Lower lobe of right lung (tissue), 2 donors: ENCODE data around the gene MYO1D. TPM values are rescaled to one million over a fixed set of nuclear protein-coding genes. Genes with fewer than 3 reads are reported as not detected.

Source experiments
- ATAC-seq, 2 donors: fragments of 200-7000 bp; cut with Tn5 transposase; one replicate each; pipeline ENCODE4 v1.9.1; 2020 to 2022; ENCODE audit warnings: mild to moderate bottlenecking in 2 of 2, moderate library complexity in 2 of 2
- DNase-seq: peaks from one replicate; pipeline ENCODE4 v3.0.0-alpha.2; 2020
- H3K27ac ChIP-seq: fragments of 200-600 bp; one replicate; pipeline ENCODE4 v1.8.0; 2022
- H3K27me3 ChIP-seq: fragments of 200-600 bp; one replicate; pipeline ENCODE4 v1.8.0; 2022; ENCODE audit warnings: low read depth
- H3K36me3 ChIP-seq: fragments of 200-600 bp; one replicate; pipeline ENCODE4 v1.8.0; 2022; ENCODE audit warnings: mild to moderate bottlenecking
- H3K4me1 ChIP-seq: fragments of 200-600 bp; one replicate; pipeline ENCODE4 v1.8.0; 2022
- H3K4me3 ChIP-seq: fragments of 200-600 bp; one replicate; pipeline ENCODE4 v1.8.0; 2022; ENCODE audit warnings: mild to moderate bottlenecking
- H3K9me3 ChIP-seq: fragments of 200-600 bp; one replicate; pipeline ENCODE4 v1.8.0; 2022
- CTCF ChIP-seq: fragments of 200-600 bp; IDR thresholded peaks from one replicate; pipeline ENCODE4 v1.8.0; 2022; ENCODE audit warnings: antibody characterized with exemption, mild to moderate bottlenecking
- intact Hi-C: fragments of 100-400 bp; cut with DNase I; formaldehyde crosslinking; loops from one replicate; pipeline ENCODE4 v1.11.0; 2022
- total RNA-seq: library from RNA; stranded (reverse); fragmentation: NEBNext Ultra II Directional; extraction: Animal tissue kit (Norgen Biotek cat#: 25700); gene quantifications from one replicate; pipeline ENCODE4 v1.2.1, GENCODE V29; 2021
- donor health status: DM: no; HTN: yes; CAD: no; lungs with severe emphysema.

MYO1D gene
- total RNA-seq, 1 donor from 2014 or later = 58.0 TPM

GRCh38 chr17:32701871-32702270, 175.1 kb downstream of the MYO1D start:
- ATAC-seq = no peak

GRCh38 chr17:32699247-32699646, 177.7 kb downstream of the MYO1D start:
- H3K4me1 ChIP-seq = no peaks in the 10 kb centered on the region
- DNase-seq = no peak
- H3K36me3 ChIP-seq = no peaks in the 10 kb centered on the region
- no peak for TF ChIP-seq CTCF
- H3K27ac ChIP-seq = no peak overlapping the region
- H3K27me3 ChIP-seq = no peaks in the 10 kb centered on the region
- H3K4me3 ChIP-seq = no peak overlapping the region
- intact Hi-C loops = no loop called here
- no peaks in the 10 kb centered on the region for H3K9me3 ChIP-seq
- no peak for ATAC-seq

More at GRCh38 chr17:32701871-32702270, 175.1 kb downstream of the MYO1D start:
- DNase-seq = no peak
- Histone ChIP-seq H3K4me1 (no peaks in the 10 kb centered on the region), H3K27me3 (no peaks in the 10 kb centered on the region), H3K9me3 (no peaks in the 10 kb centered on the region), H3K4me3 (no peak overlapping the region), H3K36me3 (no peaks in the 10 kb centered on the region), H3K27ac (no peak overlapping the region)
- no peak for TF ChIP-seq CTCF
- intact Hi-C loops = no loop called here

GRCh38 chr17:32697728-32698625, 178.9 kb downstream of the MYO1D start:
- H3K9me3 ChIP-seq = no peaks in the 10 kb centered on the region
- H3K4me3 ChIP-seq = no peak overlapping the region
- ATAC-seq (no peak), DNase-seq (no peak)
- no peak overlapping the region for H3K27ac ChIP-seq
- H3K36me3 ChIP-seq = no peaks in the 10 kb centered on the region
- no peak for TF ChIP-seq CTCF
- intact Hi-C loops = no loop called here
- no peaks in the 10 kb centered on the region for H3K4me1 ChIP-seq
- H3K27me3 ChIP-seq = no peaks in the 10 kb centered on the region

GRCh38 chr17:32696426-32696825, 180.5 kb downstream of the MYO1D start:
- no peaks in the 10 kb centered on the region for H3K36me3 ChIP-seq
- H3K27me3 ChIP-seq = no peaks in the 10 kb centered on the region
- no peaks in the 10 kb centered on the region for H3K4me1 ChIP-seq
- ATAC-seq (no peak), DNase-seq (no peak)
- intact Hi-C loops = no loop called here
- no peak overlapping the region for H3K27ac ChIP-seq
- TF ChIP-seq CTCF = no peak
- H3K9me3 ChIP-seq = no peaks in the 10 kb centered on the region
- no peak overlapping the region for H3K4me3 ChIP-seq

GRCh38 chr17:32695864-32696263, 181.1 kb downstream of the MYO1D start:
- no peak for DNase-seq
- ATAC-seq = no peak
- no peak for TF ChIP-seq CTCF
- Histone ChIP-seq H3K36me3 (no peaks in the 10 kb centered on the region), H3K4me3 (no peak overlapping the region), H3K27ac (no peak overlapping the region), H3K9me3 (no peaks in the 10 kb centered on the region), H3K4me1 (no peaks in the 10 kb centered on the region), H3K27me3 (no peaks in the 10 kb centered on the region)
- intact Hi-C loops = no loop called here
